ENCODE data around the gene GREB1.

- TF ChIP-seq, protein P1, sequence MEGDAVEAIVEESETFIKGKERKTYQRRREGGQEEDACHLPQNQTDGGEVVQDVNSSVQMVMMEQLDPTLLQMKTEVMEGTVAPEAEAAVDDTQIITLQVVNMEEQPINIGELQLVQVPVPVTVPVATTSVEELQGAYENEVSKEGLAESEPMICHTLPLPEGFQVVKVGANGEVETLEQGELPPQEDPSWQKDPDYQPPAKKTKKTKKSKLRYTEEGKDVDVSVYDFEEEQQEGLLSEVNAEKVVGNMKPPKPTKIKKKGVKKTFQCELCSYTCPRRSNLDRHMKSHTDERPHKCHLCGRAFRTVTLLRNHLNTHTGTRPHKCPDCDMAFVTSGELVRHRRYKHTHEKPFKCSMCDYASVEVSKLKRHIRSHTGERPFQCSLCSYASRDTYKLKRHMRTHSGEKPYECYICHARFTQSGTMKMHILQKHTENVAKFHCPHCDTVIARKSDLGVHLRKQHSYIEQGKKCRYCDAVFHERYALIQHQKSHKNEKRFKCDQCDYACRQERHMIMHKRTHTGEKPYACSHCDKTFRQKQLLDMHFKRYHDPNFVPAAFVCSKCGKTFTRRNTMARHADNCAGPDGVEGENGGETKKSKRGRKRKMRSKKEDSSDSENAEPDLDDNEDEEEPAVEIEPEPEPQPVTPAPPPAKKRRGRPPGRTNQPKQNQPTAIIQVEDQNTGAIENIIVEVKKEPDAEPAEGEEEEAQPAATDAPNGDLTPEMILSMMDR (conservative IDR thresholded peaks at IDR 0.05; ENCODE audit: low read depth, low read length), result no peak
- TF ChIP-seq EZH2phosphoT487 (IDR thresholded peaks at IDR 0.05; ENCODE audit: borderline replicate concordance, low read length) (no peak), EZH2 (IDR thresholded peaks at IDR 0.05; ENCODE audit: low read length, unreplicated experiment) (no peak)
Measured at GRCh38 chr2:11541693-11542274, 7.9 kb downstream of the GREB1 start.
